PC-9 (cell line): ENCODE results near the gene SPATA16. TPM values are rescaled to one million over a fixed set of nuclear protein-coding genes. Genes with fewer than 3 reads are reported as not detected.
A peak's percentile ranks its signal among the peaks of the same experiment; 100 is the strongest.

Experiments
- BruUV-seq: library from RNA; stranded (reverse); fragments of 400-500 nt; replicated peaks from 2 replicates; lab custom pipeline; 2021; lab: Mats Ljungman, UMichigan
- CTCF ChIA-PET: fragments of 300-600 bp; sonication (Branson Sonifier 250); formaldehyde crosslinking; loops from one replicate; lab custom pipeline; 2022; ENCODE audit warnings: antibody characterized with exemption; lab: Charles Lee
- POLR2A ChIA-PET: fragments of 300-600 bp; sonication (Branson Sonifier 250); formaldehyde crosslinking; loops from one replicate; lab custom pipeline; 2022; ENCODE audit warnings: antibody characterized with exemption; ENCODE audit not compliant: unreplicated experiment; lab: Charles Lee
- DNase-seq, 2 experiments: peaks; one replicate each; pipeline versions ENCODE4 v3.0.0 to v3.0.0-alpha.2; 2015 to 2022; ENCODE audit warnings: mixed read lengths in 1 of 2
- H2AFZ ChIP-seq: fragments of 200-600 bp; sonication (generic); 2 replicates; pipeline ENCODE4 v1.8.1; 2017; ENCODE audit warnings: antibody characterized with exemption
- H3F3A ChIP-seq: fragments of 200-600 bp; sonication (generic); 2 replicates; pipeline ENCODE4 v1.8.1; 2017; ENCODE audit warnings: antibody characterized with exemption, mild to moderate bottlenecking, low read depth; ENCODE audit not compliant: insufficient read depth
- H3K27ac ChIP-seq: fragments of 200-600 bp; sonication (generic); 2 replicates; pipeline ENCODE4 v1.6.1; 2016; ENCODE audit warnings: mixed run types
- H3K27me3 ChIP-seq: fragments of 200-600 bp; sonication (generic); 2 replicates; pipeline ENCODE4 v1.6.1; 2016; ENCODE audit warnings: low read depth, mixed run types; ENCODE audit not compliant: insufficient read depth
- H3K36me3 ChIP-seq: fragments of 200-600 bp; sonication (generic); 2 replicates; pipeline ENCODE4 v1.6.1; 2016; ENCODE audit warnings: low read depth, mixed run types
- H3K4me1 ChIP-seq: fragments of 200-600 bp; sonication (generic); replicated peaks from 2 replicates; pipeline ENCODE4 v1.6.1; 2016; ENCODE audit warnings: mixed run types; ENCODE audit not compliant: insufficient read depth
- H3K4me2 ChIP-seq: fragments of 200-600 bp; sonication (generic); 2 replicates; pipeline ENCODE4 v1.6.1; 2017; ENCODE audit warnings: mixed run types
- H3K4me3 ChIP-seq: fragments of 200-600 bp; sonication (generic); 2 replicates; pipeline ENCODE4 v1.6.1; 2016; ENCODE audit warnings: mixed run types
- H3K79me2 ChIP-seq: fragments of 200-600 bp; sonication (generic); 2 replicates; pipeline ENCODE4 v1.6.1; 2017; ENCODE audit warnings: low read depth, mixed run types
- H3K9me2 ChIP-seq: fragments of 200-600 bp; sonication (generic); 2 replicates; pipeline ENCODE4 v1.8.1; 2017; ENCODE audit warnings: mild to moderate bottlenecking; ENCODE audit not compliant: insufficient read depth
- H3K9me3 ChIP-seq: fragments of 200-600 bp; sonication (generic); 2 replicates; pipeline ENCODE4 v1.8.1; 2016; ENCODE audit warnings: low read depth; ENCODE audit not compliant: insufficient read depth
- H4K20me1 ChIP-seq: fragments of 200-600 bp; sonication (generic); 2 replicates; pipeline ENCODE4 v1.8.1; 2017; ENCODE audit not compliant: insufficient read depth
- CTCF ChIP-seq: fragments of 200-600 bp; sonication (generic); conservative IDR thresholded peaks from 2 replicates; pipeline ENCODE4 v1.6.1; 2017; ENCODE audit warnings: mixed run types, antibody characterized with exemption, mild to moderate bottlenecking, moderate library complexity
- EZH2 ChIP-seq: fragments of 200-600 bp; sonication (generic); IDR thresholded peaks from 2 replicates; pipeline ENCODE4 v1.8.0; 2017; ENCODE audit warnings: antibody characterized with exemption, low read depth
- intact Hi-C: fragments of 100-400 bp; cut with micrococcal nuclease; formaldehyde crosslinking; loops from one replicate; pipeline ENCODE4 v1.10.0; 2022; ENCODE audit not compliant: unreplicated experiment
- total RNA-seq: library from RNA; stranded (reverse); gene quantifications from 2 replicates; pipeline ENCODE4 v1.2.3, GENCODE V29; 2021

SPATA16 gene
- total RNA-seq, 1 experiment from 2014 or later = not detected

GRCh38 chr3:172989373-172989772 is 151.7 kb downstream of the SPATA16 start:
- no peaks in the 10 kb centered on the region for H4K20me1 ChIP-seq
- no TSS peak for BruUV-seq
- no peak for DNase-seq

DNA sequence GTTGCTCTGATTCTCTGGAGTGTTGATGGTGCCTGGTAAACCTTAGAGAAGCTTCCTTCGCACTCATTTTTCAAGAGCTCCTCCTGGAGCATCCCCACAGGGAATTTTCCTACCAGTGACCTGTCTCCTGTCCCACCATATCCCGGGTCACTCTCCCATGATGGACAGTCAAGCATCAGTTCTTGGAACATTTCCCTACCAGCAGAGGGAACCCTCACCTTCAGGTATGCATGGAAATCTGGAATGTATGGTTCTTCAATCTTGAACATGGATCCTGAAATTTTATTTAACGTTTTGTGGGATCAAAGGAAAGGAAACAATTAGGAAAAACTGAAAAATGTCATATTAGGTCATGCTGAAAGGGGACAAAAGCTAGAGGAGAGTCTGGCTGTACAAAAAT is 153.8 kb downstream of the SPATA16 start:
- no TSS peak for BruUV-seq
- H4K20me1 ChIP-seq = no peaks in the 10 kb centered on the region
- ChIA-PET POLR2A (no interaction called here), CTCF (no interaction called here)
- TF ChIP-seq EZH2 (no peak), CTCF (peak; percentile 53)
- no peaks in the 10 kb centered on the region for H3K36me3 ChIP-seq
- H2AFZ ChIP-seq = no peak overlapping the region
- H3K27ac ChIP-seq = no peak overlapping the region
- H3K79me2 ChIP-seq = no peaks in the 10 kb centered on the region
- no peaks in the 10 kb centered on the region for H3K27me3 ChIP-seq
- no peak for DNase-seq
- no peaks in the 10 kb centered on the region for H3K4me1 ChIP-seq
- no peak overlapping the region for H3K4me3 ChIP-seq
- H3F3A ChIP-seq = no peaks in the 10 kb centered on the region
- H3K9me2 ChIP-seq = no peaks in the 10 kb centered on the region
- no peaks in the 10 kb centered on the region for H3K9me3 ChIP-seq
- intact Hi-C loops = loop anchor here (2.0 kb wide), 1 partner anchor 60 kb away; no protein-coding TSS in a partner anchor
- no peak overlapping the region for H3K4me2 ChIP-seq

More at GRCh38 chr3:172989373-172989772, 151.7 kb downstream of the SPATA16 start:
- no peaks in the 10 kb centered on the region for H3K79me2 ChIP-seq
- H3F3A ChIP-seq = no peaks in the 10 kb centered on the region
- no peaks in the 10 kb centered on the region for H3K36me3 ChIP-seq
- H3K4me1 ChIP-seq = no peaks in the 10 kb centered on the region
- intact Hi-C loops = no loop called here
- H3K4me2 ChIP-seq = no peak overlapping the region
- H3K9me3 ChIP-seq = no peaks in the 10 kb centered on the region
- no peak overlapping the region for H3K27ac ChIP-seq
- TF ChIP-seq CTCF = no peak
- TF ChIP-seq EZH2 = no peak
- no peaks in the 10 kb centered on the region for H3K9me2 ChIP-seq
- H3K27me3 ChIP-seq = no peaks in the 10 kb centered on the region
- H3K4me3 ChIP-seq = no peak overlapping the region
- H2AFZ ChIP-seq = no peak overlapping the region
- ChIA-PET CTCF (no interaction called here), POLR2A (no interaction called here)

DNA sequence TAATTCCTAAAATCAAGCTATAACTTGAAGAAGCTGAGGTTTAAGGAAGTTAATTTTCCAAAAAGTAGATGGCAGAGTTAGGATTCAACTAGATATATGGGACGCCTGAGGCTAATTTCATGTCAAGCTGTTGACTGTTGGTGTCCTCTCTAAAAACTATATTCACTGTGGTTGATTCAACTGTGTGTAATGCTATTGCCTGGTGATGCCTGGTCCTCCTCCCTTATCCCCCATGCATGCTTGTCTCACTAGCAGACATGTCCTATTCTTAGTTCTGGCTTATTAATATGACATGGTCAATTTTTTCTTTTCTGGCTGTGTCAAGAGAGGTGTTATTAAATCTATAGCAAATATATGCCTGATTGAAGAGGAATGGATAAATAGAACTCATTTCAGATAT is 156.1 kb downstream of the SPATA16 start:
- no peaks in the 10 kb centered on the region for H3K9me2 ChIP-seq
- H3K27me3 ChIP-seq = no peaks in the 10 kb centered on the region
- H3K9me3 ChIP-seq = no peaks in the 10 kb centered on the region
- H3K4me1 ChIP-seq = no peaks in the 10 kb centered on the region
- BruUV-seq = no TSS peak
- POLR2A ChIA-PET = interaction anchor here (0.6 kb wide), 1 partner anchor 9 kb away, joined by 3 read pairs; no protein-coding TSS in a partner anchor
- H3K36me3 ChIP-seq = no peaks in the 10 kb centered on the region
- no peak overlapping the region for H3K4me2 ChIP-seq
- no peaks in the 10 kb centered on the region for H3F3A ChIP-seq
- H4K20me1 ChIP-seq = no peaks in the 10 kb centered on the region
- no peaks in the 10 kb centered on the region for H3K79me2 ChIP-seq
- intact Hi-C loops = no loop called here
- no peak for DNase-seq
- no peak overlapping the region for H3K4me3 ChIP-seq
- TF ChIP-seq CTCF = no peak
- no peak for TF ChIP-seq EZH2
- no peak overlapping the region for H2AFZ ChIP-seq
- H3K27ac ChIP-seq = no peak overlapping the region
- CTCF ChIA-PET = no interaction called here
